ENCODE data around the gene NABP1. TPM values are rescaled to one million over a fixed set of nuclear protein-coding genes. Genes with fewer than 3 reads are reported as not detected.
A peak's percentile ranks its signal among the peaks of the same experiment; 100 is the strongest.

NABP1 gene
- total RNA-seq, 1 experiment from 2014 or later, result 5.8 TPM

DNA sequence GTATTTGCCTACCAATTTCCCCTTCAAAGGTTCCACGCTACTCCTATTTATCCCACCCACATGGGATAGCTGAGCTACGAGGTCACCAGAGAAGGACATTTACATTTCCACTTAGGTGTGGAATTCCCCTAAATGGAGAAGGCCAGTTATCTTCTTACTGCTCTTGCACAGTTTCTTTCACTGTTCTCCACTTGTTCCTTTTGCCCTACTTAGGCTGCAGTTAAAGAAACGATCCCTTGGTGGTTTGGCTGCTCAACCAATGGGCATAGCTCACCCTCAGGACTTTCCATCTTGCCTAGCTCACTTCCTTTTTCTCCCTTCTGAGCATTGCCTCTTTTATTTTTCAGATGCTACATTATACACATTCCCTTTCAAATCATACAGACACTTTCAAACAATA lies 11.2 kb upstream of the NABP1 start:
- peaks cover 8% of the 10 kb centered on the region for H3K9me3 Mint-ChIP-seq
- ChIA-PET CTCF (interaction anchor here (1.0 kb wide), 1 partner anchor 100 kb away, joined by 4 read pairs; no protein-coding TSS in a partner anchor), POLR2A (interaction anchor here (1.0 kb wide), 1 partner anchor 11 kb away, joined by 3 read pairs; the partner anchor contains the start of gene NABP1)
- H3K4me3 Mint-ChIP-seq, result no peak overlapping the region
- DNase-seq (ENCODE audit: low spot score) (no peak), ATAC-seq (peak; percentile 64)
- H3K36me3 Mint-ChIP-seq, result no peaks in the 10 kb centered on the region
- no peak overlapping the region for H3K27ac Mint-ChIP-seq
- TF ChIP-seq, protein P1, sequence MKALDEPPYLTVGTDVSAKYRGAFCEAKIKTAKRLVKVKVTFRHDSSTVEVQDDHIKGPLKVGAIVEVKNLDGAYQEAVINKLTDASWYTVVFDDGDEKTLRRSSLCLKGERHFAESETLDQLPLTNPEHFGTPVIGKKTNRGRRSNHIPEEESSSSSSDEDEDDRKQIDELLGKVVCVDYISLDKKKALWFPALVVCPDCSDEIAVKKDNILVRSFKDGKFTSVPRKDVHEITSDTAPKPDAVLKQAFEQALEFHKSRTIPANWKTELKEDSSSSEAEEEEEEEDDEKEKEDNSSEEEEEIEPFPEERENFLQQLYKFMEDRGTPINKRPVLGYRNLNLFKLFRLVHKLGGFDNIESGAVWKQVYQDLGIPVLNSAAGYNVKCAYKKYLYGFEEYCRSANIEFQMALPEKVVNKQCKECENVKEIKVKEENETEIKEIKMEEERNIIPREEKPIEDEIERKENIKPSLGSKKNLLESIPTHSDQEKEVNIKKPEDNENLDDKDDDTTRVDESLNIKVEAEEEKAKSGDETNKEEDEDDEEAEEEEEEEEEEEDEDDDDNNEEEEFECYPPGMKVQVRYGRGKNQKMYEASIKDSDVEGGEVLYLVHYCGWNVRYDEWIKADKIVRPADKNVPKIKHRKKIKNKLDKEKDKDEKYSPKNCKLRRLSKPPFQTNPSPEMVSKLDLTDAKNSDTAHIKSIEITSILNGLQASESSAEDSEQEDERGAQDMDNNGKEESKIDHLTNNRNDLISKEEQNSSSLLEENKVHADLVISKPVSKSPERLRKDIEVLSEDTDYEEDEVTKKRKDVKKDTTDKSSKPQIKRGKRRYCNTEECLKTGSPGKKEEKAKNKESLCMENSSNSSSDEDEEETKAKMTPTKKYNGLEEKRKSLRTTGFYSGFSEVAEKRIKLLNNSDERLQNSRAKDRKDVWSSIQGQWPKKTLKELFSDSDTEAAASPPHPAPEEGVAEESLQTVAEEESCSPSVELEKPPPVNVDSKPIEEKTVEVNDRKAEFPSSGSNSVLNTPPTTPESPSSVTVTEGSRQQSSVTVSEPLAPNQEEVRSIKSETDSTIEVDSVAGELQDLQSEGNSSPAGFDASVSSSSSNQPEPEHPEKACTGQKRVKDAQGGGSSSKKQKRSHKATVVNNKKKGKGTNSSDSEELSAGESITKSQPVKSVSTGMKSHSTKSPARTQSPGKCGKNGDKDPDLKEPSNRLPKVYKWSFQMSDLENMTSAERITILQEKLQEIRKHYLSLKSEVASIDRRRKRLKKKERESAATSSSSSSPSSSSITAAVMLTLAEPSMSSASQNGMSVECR (CRISPR knock-in tag; IDR thresholded peaks at IDR 0.05; ENCODE audit: borderline replicate concordance), result no peak
- TF ChIP-seq FOXP4 (CRISPR knock-in tag; IDR thresholded peaks at IDR 0.05), result no peak
- no peak for TF ChIP-seq GRHL2 (CRISPR knock-in tag; IDR thresholded peaks at IDR 0.05; ENCODE audit: insufficient replicate concordance, severe bottlenecking)
- TF ChIP-seq NFYB (CRISPR knock-in tag; conservative IDR thresholded peaks at IDR 0.05; ENCODE audit: low read depth), result no peak
- no peak for TF ChIP-seq ZNF121 (CRISPR knock-in tag; IDR thresholded peaks at IDR 0.05)
- no peak for TF ChIP-seq SOX15 (CRISPR knock-in tag; IDR thresholded peaks at IDR 0.05)
- TF ChIP-seq SP1 (CRISPR knock-in tag; conservative IDR thresholded peaks at IDR 0.05), result no peak
- TF ChIP-seq ZNF317 (CRISPR knock-in tag; IDR thresholded peaks at IDR 0.05; ENCODE audit: borderline replicate concordance, low read depth), result no peak
- no peak for TF ChIP-seq ZBTB43 (CRISPR knock-in tag; IDR thresholded peaks at IDR 0.05)
- no peak for TF ChIP-seq FOXP1 (CRISPR knock-in tag; IDR thresholded peaks at IDR 0.05; ENCODE audit: borderline replicate concordance)
- no peaks in the 10 kb centered on the region for H3K27me3 Mint-ChIP-seq (ENCODE audit: low read depth)
- no peaks in the 10 kb centered on the region for H3K4me1 Mint-ChIP-seq

DNA sequence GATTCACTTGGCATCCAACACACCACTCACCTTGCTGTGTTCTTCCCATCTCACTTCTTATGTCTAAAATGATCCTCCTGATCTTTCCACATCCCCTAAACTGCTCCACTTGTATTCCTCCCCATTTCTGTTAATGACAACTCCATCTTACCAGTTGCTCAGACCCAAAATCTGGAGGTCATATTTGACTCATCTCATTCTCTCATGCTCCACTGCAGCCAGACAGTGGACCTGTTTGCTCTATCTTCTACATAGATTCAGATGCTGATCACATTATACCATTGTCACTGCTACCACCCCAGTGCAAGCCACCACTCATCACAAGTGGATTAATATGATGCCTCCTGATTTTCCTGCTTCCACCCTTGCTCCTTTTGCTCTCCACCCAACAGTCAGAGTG lies 7.9 kb upstream of the NABP1 start:
- ATAC-seq, result no peak
- Mint-ChIP-seq H3K9me3 (no peaks in the 10 kb centered on the region), H3K36me3 (no peaks in the 10 kb centered on the region), H3K27me3 (ENCODE audit: low read depth) (no peaks in the 10 kb centered on the region), H3K27ac (no peak overlapping the region), H3K4me3 (no peak overlapping the region), H3K4me1 (no peaks in the 10 kb centered on the region)
- TF ChIP-seq ESRRA (CRISPR knock-in tag; IDR thresholded peaks at IDR 0.05; ENCODE audit: borderline replicate concordance) (no peak), RORB (CRISPR knock-in tag; IDR thresholded peaks at IDR 0.05) (no peak), FOXJ3 (CRISPR knock-in tag; IDR thresholded peaks at IDR 0.05; ENCODE audit: borderline replicate concordance) (no peak), IRF1 (CRISPR knock-in tag; IDR thresholded peaks at IDR 0.05) (no peak), IRF2 (CRISPR knock-in tag; IDR thresholded peaks at IDR 0.05; ENCODE audit: borderline replicate concordance, low read depth) (no peak), TP53 (CRISPR knock-in tag; IDR thresholded peaks at IDR 0.05) (no peak), ZNF512 (CRISPR knock-in tag; IDR thresholded peaks at IDR 0.05; ENCODE audit: borderline replicate concordance) (no peak)
- TF ChIP-seq, protein P2, sequence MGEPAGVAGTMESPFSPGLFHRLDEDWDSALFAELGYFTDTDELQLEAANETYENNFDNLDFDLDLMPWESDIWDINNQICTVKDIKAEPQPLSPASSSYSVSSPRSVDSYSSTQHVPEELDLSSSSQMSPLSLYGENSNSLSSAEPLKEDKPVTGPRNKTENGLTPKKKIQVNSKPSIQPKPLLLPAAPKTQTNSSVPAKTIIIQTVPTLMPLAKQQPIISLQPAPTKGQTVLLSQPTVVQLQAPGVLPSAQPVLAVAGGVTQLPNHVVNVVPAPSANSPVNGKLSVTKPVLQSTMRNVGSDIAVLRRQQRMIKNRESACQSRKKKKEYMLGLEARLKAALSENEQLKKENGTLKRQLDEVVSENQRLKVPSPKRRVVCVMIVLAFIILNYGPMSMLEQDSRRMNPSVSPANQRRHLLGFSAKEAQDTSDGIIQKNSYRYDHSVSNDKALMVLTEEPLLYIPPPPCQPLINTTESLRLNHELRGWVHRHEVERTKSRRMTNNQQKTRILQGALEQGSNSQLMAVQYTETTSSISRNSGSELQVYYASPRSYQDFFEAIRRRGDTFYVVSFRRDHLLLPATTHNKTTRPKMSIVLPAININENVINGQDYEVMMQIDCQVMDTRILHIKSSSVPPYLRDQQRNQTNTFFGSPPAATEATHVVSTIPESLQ (CRISPR knock-in tag; IDR thresholded peaks at IDR 0.05), result no peak
- no peak for DNase-seq (ENCODE audit: low spot score)
- ChIA-PET CTCF (no interaction called here), POLR2A (no interaction called here)

All from WTC11 (cell line).